Activated gamma-delta T cell (primary cell): Measurements from ENCODE around the gene CARD11.
"Not testable (repeated sequence)": the region's sequence is repeated elsewhere in the genome, so short reads cannot be mapped to it uniquely, and the experiment has no call there.

Experiments used
- DNase-seq: peaks from one replicate; lab custom pipeline; 2025; lab: John Stamatoyannopoulos, UW

The CARD11 gene

DNA sequence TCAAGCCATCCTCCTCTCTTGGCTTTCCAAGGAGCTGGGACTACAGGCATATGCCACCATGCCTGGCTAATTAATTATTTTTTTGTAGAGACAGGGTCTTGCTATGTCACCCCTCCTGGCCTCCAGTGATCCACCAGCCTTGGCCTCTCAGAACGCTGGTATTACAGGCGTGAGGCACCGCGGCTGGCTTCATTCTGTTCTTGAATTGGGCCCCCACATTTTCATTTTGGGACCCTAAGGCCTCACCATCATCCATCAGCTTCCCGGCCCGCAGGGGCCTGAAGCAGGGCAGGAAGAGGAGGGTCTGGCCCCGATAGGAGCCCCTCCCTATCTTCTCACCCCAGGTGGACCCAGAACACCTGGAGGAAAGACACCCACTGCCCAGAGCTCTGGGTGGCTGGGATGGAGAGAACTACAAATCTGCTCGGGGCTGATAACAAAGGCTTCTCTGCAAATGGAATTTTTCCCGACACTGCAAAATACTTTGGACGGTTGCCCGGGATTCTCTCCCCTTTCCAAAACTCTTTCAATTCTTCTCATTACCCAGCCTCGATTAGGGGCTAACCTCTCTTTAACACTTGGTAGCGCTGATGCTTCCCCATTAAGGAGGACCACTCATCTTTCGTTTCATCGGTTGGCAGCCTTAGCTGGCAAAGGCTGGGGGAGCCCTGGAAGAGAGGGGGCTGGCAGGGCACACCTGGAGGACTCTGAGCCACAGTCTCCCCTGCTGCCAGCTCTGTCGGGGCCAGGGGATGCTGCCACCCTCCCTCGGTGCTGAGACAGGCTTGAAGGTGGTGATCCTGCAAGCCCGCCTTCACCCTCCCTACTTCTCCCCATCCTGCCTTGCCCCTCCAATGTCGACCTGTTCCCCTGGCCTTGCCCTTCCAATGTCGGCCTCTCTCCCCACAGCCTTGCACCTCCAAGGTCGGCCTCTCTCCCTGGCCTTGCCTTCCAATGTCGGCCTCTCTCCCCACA lies 118.5 kb downstream of the CARD11 start:
- no peak for DNase-seq

DNA sequence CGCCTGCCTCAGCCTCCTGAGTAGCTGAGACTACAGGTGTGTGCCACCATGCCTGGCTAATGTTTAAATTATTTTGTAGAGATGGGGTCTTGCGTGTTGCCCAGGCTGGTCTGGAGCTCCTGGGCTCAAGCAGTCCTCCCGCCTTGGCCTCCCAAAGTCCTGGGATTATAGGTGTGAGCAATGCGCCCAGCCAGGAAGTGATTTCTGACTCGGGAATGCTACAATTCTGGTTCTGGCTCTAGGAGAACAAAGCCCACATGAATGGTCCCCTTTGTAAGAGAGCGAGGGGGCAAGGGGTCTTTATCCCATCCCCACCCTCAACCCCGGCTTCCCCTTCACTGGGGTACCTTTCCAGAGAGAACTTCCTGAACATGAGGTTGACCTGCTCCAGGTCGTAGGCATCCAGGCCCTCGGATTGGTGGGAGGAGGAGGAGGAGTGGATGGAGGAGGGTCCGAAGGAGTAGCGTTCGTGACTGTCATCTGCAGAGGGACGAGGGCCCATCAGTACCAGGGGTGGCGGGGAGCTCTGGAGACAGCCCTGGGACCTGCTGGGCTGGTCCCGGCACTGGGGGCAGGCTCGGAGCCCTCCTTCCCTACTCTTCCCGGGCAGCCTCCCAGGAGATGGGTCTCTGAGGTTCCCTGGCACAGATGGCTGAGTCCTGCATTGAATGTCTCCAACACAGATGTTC lies 119.6 kb downstream of the CARD11 start:
- no peak for DNase-seq

GRCh38 chr7:2923291-2923781 lies 120.3 kb downstream of the CARD11 start:
- no peak for DNase-seq

DNA sequence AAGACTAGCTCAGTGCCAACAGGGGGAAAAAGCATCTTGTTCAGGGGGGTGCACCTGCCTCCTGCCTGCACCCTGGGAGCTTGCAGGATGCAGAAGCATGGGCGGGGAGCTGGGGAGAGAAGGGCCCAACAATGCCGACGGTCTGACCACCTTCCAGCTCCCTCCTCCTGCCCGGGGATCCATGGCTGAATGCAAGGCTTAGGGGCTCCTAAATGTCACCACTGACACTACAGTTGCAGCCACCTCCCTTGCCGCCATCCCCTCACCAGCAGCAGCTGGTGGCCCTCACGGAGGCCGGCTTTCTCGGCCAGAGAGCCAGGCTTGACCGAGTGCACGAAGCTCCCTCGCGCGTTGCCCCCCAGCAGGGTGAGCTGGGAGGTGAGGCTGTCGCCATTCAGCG lies 120.8 kb downstream of the CARD11 start:
- DNase-seq, result no peak

DNA sequence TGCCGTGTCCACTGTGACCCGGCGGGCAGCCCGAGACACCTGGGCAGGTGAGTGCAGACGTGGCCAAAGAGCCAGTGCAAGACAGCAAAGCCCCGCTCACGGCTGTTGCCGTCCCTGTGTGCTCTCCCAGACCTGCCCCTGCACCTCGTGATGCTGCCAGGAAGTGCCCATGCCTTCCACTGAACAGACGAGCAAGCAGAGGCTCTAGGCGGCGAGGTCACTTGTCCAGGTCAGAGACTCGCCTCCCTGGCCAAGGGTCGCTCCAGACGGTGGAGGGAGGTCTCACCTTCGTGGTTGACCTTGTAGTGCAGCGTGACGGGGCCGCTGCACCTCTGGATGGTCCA lies 121.3 kb downstream of the CARD11 start:
- DNase-seq, result no peak

DNA sequence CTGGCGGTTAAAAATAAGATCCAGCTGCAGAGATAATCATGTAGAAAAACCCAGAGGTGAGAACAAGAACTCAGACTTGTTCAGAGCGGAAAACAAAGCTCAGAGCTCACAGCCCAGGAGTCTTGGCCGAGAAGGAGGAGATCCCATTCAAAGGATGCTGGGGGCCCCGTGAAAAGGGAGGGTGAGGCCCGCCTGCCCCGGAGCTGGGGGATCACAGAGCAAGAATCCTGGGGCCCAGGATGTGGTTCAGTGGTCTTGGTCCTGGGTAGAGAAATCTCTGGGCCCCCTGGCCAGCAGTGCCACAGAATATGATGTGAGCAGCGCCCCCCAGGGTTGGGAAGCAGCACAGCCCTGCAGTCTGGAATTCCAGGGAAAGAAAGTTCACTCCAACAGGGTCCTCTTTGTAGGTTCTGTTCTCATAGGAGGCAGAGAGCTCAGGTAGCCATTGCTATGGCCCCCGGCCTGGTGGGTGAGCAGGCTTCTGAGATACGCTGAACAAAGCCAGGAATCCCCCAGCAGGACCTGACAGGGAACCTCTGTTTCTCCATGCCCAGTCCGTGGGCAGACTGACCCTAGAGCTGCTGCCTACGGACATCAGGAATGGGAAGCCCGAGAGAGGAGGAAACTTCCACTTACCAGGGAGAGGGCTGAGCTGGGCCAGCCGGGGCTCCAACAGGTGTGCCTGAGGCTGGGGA lies 121.9 kb downstream of the CARD11 start:
- DNase-seq, result no peak

- DNase-seq, result no peak
Measured at GRCh38 chr7:2920956-2921652, 122.6 kb downstream of the CARD11 start.

- DNase-seq, result not testable (repeated sequence)
Measured at GRCh38 chr7:2920480-2920879, 123.2 kb downstream of the CARD11 start.

DNA sequence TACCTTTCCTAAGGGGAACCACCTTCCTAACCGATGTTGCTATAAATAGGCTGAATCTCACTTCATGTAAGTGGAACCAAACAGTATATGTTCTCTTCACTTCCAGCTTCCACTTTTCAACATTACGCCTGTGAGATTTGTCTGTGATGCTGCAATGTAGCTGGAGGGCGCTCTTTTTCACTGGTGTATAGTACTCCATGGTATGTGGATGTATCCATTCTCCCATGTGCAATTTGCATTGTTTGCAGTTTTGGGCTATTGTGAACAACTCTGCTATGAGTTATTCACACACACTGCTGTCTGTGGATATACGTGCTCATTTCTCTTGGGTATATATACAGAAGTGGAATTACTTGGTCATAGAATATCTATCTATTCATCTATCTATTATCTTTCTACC lies 123.6 kb downstream of the CARD11 start:
- no peak for DNase-seq

GRCh38 chr7:2919256-2919655 lies 124.4 kb downstream of the CARD11 start:
- DNase-seq, result no peak

DNA sequence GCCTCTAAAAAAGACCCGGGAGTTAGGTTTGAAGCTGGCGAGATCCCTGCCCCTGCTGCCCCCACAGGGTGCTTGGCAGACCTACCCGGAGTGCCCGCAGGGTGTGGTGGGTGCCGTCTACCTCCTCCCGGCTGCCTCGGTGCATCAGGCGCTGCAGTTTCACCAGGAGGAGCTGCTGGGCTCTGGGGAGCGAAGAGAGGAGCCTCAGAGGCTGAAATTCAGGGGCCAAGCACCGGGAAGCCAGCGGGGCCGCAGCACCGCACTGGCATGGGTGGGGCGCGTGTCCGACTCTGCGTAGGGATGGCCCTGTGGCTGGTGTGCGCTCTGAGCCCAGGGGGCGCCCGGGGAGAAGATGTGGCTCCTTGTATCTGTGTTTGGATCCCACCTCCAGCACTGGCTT lies 125.3 kb downstream of the CARD11 start:
- no peak for DNase-seq

DNA sequence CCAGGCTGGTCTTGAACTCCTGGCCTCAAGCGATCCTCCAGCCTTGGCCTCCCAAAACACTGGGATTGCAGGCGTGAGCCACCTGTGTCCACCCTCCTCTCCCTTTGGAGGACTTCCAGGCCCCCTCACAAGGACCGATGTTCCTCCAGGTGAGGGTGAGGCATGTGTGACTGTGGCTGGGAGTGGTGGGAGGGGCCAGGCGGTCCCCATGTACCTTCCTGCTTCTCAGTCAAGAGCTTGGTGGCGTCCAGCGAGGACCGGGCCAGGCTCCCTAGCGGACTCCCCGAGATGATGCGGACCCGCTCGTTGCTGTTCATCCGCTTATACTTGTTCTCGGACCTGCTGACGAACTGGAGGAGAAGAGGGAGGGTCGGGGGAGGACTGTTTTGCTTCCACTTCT lies 128.6 kb downstream of the CARD11 start:
- no peak for DNase-seq

DNA sequence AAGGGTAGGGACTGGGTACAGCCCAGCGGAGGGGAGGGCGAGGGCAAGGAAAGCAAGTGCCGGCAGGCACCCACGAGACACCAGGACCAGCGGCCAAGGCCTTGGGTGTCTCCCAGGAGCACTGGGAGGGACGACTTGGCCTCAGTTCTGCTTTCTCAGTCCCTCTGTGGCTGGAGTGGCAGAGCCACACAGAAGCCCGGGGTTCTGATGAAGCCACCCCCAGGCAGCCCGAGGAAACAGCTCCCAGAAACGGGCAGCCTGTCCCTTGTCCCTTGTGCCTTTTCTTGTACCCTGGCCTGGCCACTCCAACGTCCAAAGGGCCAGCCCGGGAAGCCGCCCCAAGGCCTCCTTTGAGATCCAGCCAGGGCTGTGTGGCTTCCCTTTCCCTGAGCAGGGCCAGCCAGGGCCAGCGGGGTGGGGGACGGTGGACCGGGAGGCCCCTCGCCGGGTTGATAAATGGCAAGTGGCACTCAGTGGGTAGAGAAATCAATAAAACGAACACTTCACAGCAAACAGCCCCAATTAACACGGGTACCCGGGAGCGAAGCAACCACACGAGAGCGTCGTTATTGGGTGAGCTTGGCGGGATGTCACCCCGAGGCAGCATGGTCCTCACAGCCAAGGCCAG lies 129.8 kb downstream of the CARD11 start:
- DNase-seq, result no peak

- no peak for DNase-seq
Measured at GRCh38 chr7:2912684-2913439, 130.8 kb downstream of the CARD11 start.

GRCh38 chr7:2911466-2911865 lies 132.2 kb downstream of the CARD11 start:
- no peak for DNase-seq

- DNase-seq, result no peak
Measured at GRCh38 chr7:2909471-2910039, 134.1 kb downstream of the CARD11 start.

GRCh38 chr7:2909043-2909442 lies 134.6 kb downstream of the CARD11 start:
- DNase-seq, result no peak

DNA sequence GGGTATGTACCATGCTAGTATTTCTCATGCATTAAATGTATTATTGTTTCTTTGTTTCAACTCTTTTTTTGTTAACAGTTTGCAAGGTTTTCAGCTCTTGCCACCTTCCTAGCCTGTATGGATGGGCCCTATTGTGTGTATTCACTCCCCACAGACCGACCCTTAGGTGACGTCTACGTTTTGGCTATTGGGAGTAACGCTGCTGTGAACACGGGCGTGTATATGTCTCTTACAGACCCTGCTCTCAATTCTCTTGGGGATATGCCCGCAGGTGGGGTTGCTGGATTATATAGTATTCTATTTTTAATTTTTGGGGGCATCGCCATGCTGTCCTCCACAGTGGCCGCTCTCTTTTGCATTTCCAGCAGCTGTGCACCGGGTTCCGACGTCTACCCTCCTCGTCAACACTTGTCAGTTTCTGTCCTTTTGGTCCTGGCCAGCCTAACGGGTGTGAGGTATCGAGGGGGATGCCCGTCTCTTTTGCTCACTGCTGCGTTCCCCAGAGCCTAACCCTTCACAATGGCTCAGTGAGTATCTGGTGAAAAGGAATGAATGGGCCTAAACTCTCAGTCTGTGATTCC lies 135.5 kb downstream of the CARD11 start:
- DNase-seq, result no peak

- no peak for DNase-seq
Measured at GRCh38 chr7:2906197-2906931, 137.3 kb downstream of the CARD11 start.
